H1 (cell line): ENCODE measurements around the gene SLC35A3. TPM values are rescaled to one million over a fixed set of nuclear protein-coding genes. Genes with fewer than 3 reads are reported as not detected.

Experiments
- CTCF ChIA-PET: fragments of 300-600 bp; sonication (Branson Sonifier 250); formaldehyde crosslinking; loops from one replicate; lab custom pipeline; 2021; ENCODE audit not compliant: partially characterized antibody; lab: Charles Lee
- POLR2A ChIA-PET: fragments of 300-600 bp; sonication (Branson Sonifier 250); formaldehyde crosslinking; loops from one replicate; lab custom pipeline; 2021; ENCODE audit warnings: inconsistent platforms; ENCODE audit not compliant: partially characterized antibody; lab: Charles Lee
- DNase-seq, 2 experiments: peaks; one replicate each; pipeline versions ENCODE4 v3.0.0 to v3.0.0-alpha.2; 2010 to 2022; ENCODE audit warnings: low spot score in 2 of 2, low read depth in 1 of 2, mixed read lengths in 1 of 2
- FAIRE-seq: peaks from 2 replicates; lab custom pipeline; 2011; peaks lifted over from hg19 to GRCh38; lab: Jason Lieb, UNC
- H2AFZ ChIP-seq: 2 replicates; pipeline ENCODE4 v1.8.1; 2012; ENCODE audit warnings: low read length, inconsistent platforms
- H2AK5ac ChIP-seq: 2 replicates; pipeline ENCODE4 v1.6.1; 2013; ENCODE audit warnings: low read depth, low read length
- H2BK120ac ChIP-seq: replicated peaks from 2 replicates; pipeline ENCODE3; 2013; ENCODE audit warnings: low read depth, low read length, inconsistent platforms
- H2BK12ac ChIP-seq: 2 replicates; pipeline ENCODE4 v1.6.1; 2013; ENCODE audit warnings: low read depth, low read length
- H2BK15ac ChIP-seq: 2 replicates; pipeline ENCODE4 v1.6.1; 2013; ENCODE audit warnings: low read length
- H2BK20ac ChIP-seq: 2 replicates; pipeline ENCODE4 v1.6.1; 2013; ENCODE audit warnings: low read length
- H2BK5ac ChIP-seq: 2 replicates; pipeline ENCODE4 v1.6.1; 2013; ENCODE audit warnings: low read depth, low read length
- H3K14ac ChIP-seq: 2 replicates; pipeline ENCODE4 v1.6.1; 2013; ENCODE audit warnings: inconsistent platforms; ENCODE audit not compliant: insufficient read length
- H3K18ac ChIP-seq: 2 replicates; pipeline ENCODE4 v1.6.1; 2013; ENCODE audit warnings: low read length; ENCODE audit errors: extremely low read depth
- H3K23ac ChIP-seq: 2 replicates; pipeline ENCODE4 v1.6.1; 2013; ENCODE audit warnings: inconsistent platforms; ENCODE audit not compliant: insufficient read length
- H3K23me2 ChIP-seq: 2 replicates; pipeline ENCODE4 v1.6.1; 2013; ENCODE audit warnings: low read depth, low read length
- H3K27ac ChIP-seq: 2 replicates; pipeline ENCODE4 v1.6.1; 2011; ENCODE audit warnings: low read depth, low read length, inconsistent platforms
- H3K27me3 ChIP-seq, 4 experiments: replicated peaks in 1 of 4; 1 replicate in 1 of 4; 2 replicates in 3 of 4; pipeline versions ENCODE4 v1.6.1 to v1.8.1; 2011 to 2013; ENCODE audit warnings: low read length in 3 of 4, mild to moderate bottlenecking in 3 of 4, inconsistent platforms in 2 of 4, mixed read lengths in 2 of 4, moderate library complexity in 1 of 4; ENCODE audit not compliant: control insufficient read depth in 3 of 4, insufficient read depth in 3 of 4; ENCODE audit errors: extremely low read depth in 1 of 4
- H3K36me3 ChIP-seq, 4 experiments: 2 replicates each; pipeline versions ENCODE4 v1.6.1 to v1.8.1; 2011 to 2013; ENCODE audit warnings: mild to moderate bottlenecking in 4 of 4, low read length in 3 of 4, moderate library complexity in 2 of 4, control low read depth in 1 of 4, inconsistent platforms in 1 of 4; ENCODE audit not compliant: insufficient read depth in 4 of 4, control insufficient read depth in 2 of 4
- H3K4ac ChIP-seq: replicated peaks from 2 replicates; pipeline ENCODE3; 2013; ENCODE audit warnings: low read length, low read depth, mixed read lengths, inconsistent platforms; ENCODE audit not compliant: insufficient read length
- H3K4me1 ChIP-seq, 4 experiments: replicated peaks in 1 of 4; 1 replicate in 1 of 4; 2 replicates in 3 of 4; pipeline versions ENCODE4 v1.6.1 to v1.8.1; 2011 to 2013; ENCODE audit warnings: low read length in 3 of 4, inconsistent platforms in 2 of 4, mixed read lengths in 1 of 4; ENCODE audit not compliant: insufficient read depth in 4 of 4, control insufficient read depth in 3 of 4
- H3K4me2 ChIP-seq, 2 experiments: 2 replicates each; pipeline versions ENCODE4 v1.6.1 to v1.8.1; 2011 to 2013; ENCODE audit warnings: low read depth in 2 of 2, low read length in 2 of 2, control low read depth in 1 of 2, inconsistent platforms in 1 of 2, mild to moderate bottlenecking in 1 of 2; ENCODE audit not compliant: insufficient read depth in 1 of 2
- H3K4me3 ChIP-seq, 4 experiments: fragments of 200-600, 300-600 bp in 1 of 4; sonication (generic), shearing (Covaris generic), sonication (Bioruptor Twin) in 1 of 4; 2 replicates each; pipeline versions ENCODE4 v1.5.1 to v1.8.1; 2011 to 2016; ENCODE audit warnings: low read length in 4 of 4, low read depth in 3 of 4, control low read depth in 2 of 4, inconsistent platforms in 2 of 4, mild to moderate bottlenecking in 2 of 4, mixed read lengths in 1 of 4, moderate library complexity in 1 of 4; ENCODE audit not compliant: insufficient read depth in 2 of 4; ENCODE audit errors: extremely low read depth in 1 of 4
- H3K56ac ChIP-seq: replicated peaks from 2 replicates; pipeline ENCODE3; 2013; ENCODE audit warnings: low read depth, mild to moderate bottlenecking, mixed read lengths, low read length, inconsistent platforms; ENCODE audit not compliant: insufficient read length
- H3K79me1 ChIP-seq: 2 replicates; pipeline ENCODE4 v1.6.1; 2013; ENCODE audit warnings: low read depth, low read length, control low read depth
- H3K79me2 ChIP-seq, 2 experiments: 2 replicates each; pipeline versions ENCODE4 v1.6.1 to v1.8.1; 2012 to 2013; ENCODE audit warnings: low read length in 2 of 2, mild to moderate bottlenecking in 2 of 2, inconsistent platforms in 1 of 2; ENCODE audit not compliant: insufficient read depth in 2 of 2, control insufficient read depth in 1 of 2
- H3K9ac ChIP-seq, 4 experiments: replicated peaks in 1 of 4; 1 replicate in 1 of 4; 2 replicates in 3 of 4; pipeline versions ENCODE4 v1.6.1 to v1.8.1; 2011 to 2013; ENCODE audit warnings: low read depth in 3 of 4, low read length in 3 of 4, control low read depth in 2 of 4, mild to moderate bottlenecking in 2 of 4, moderate library complexity in 2 of 4, inconsistent platforms in 1 of 4; ENCODE audit errors: extremely low read depth in 1 of 4
- H3K9me3 ChIP-seq, 2 experiments: 2 replicates each; pipeline versions ENCODE4 v1.6.1 to v1.8.1; 2012 to 2013; ENCODE audit warnings: mild to moderate bottlenecking in 2 of 2, moderate library complexity in 2 of 2, control low read depth in 1 of 2, inconsistent platforms in 1 of 2, low read depth in 1 of 2, low read length in 1 of 2, mixed read lengths in 1 of 2; ENCODE audit not compliant: insufficient read depth in 2 of 2
- H4K20me1 ChIP-seq, 2 experiments: replicated peaks in 1 of 2; 2 replicates each; pipeline versions ENCODE3 to v1.8.1; 2011 to 2013; ENCODE audit warnings: inconsistent platforms in 2 of 2, low read length in 2 of 2, mild to moderate bottlenecking in 1 of 2; ENCODE audit not compliant: insufficient read depth in 2 of 2, control insufficient read depth in 1 of 2
- H4K5ac ChIP-seq: 2 replicates; pipeline ENCODE4 v1.6.1; 2013; ENCODE audit warnings: low read length, low read depth, mixed read lengths, inconsistent platforms; ENCODE audit not compliant: insufficient read length
- H4K8ac ChIP-seq: 2 replicates; pipeline ENCODE4 v1.8.0; 2013; ENCODE audit warnings: mild to moderate bottlenecking, moderate library complexity, low read length, inconsistent platforms; ENCODE audit not compliant: insufficient read depth; ENCODE audit errors: extremely low read depth
- H4K91ac ChIP-seq: replicated peaks from 2 replicates; pipeline ENCODE3; 2013; ENCODE audit warnings: low read length, mixed read lengths, inconsistent platforms; ENCODE audit not compliant: insufficient read length
- CEBPB ChIP-seq: IDR thresholded peaks from 2 replicates; pipeline ENCODE4 v1.6.1; 2012; ENCODE audit warnings: low read depth, low read length
- POU5F1 ChIP-seq: IDR thresholded peaks from 2 replicates; pipeline ENCODE4 v1.6.1; 2011; ENCODE audit warnings: low read depth, mild to moderate bottlenecking, low read length, moderate library complexity
- SP2 ChIP-seq: IDR thresholded peaks from 2 replicates; pipeline ENCODE4 v1.6.1; 2012; ENCODE audit warnings: mild to moderate bottlenecking, low read length, inconsistent platforms
- TAF1 ChIP-seq: IDR thresholded peaks from 2 replicates; pipeline ENCODE4 v1.6.1; 2011; ENCODE audit warnings: mild to moderate bottlenecking, low read depth, low read length
- TAF7 ChIP-seq: optimal IDR thresholded peaks from 2 replicates; pipeline ENCODE3; 2011; ENCODE audit warnings: low read depth, mild to moderate bottlenecking, inconsistent platforms, low read length, moderate library complexity, borderline replicate concordance
- whole genome bisulfite sequencing, 2 experiments: shearing (Covaris generic) in 1 of 2; methylation state at CpG; one replicate each; pipeline versions ENCODE4 v1.1.6 to v1.1.7; 2013 to 2015; ENCODE audit warnings: low lambda C conversion rate in 2 of 2, mixed read lengths in 2 of 2, inconsistent platforms in 1 of 2, low coverage in 1 of 2, missing lambda C conversion rate in 1 of 2; ENCODE audit not compliant: insufficient replicate concordance in 2 of 2, insufficient coverage in 1 of 2, insufficient read length in 1 of 2; ENCODE audit errors: extremely low coverage in 1 of 2, missing lambda C conversion rate in 1 of 2; 5-methylcytosine and 5-hydroxymethylcytosine counted together
- polyA plus RNA-seq, 7 experiments: library from polyadenylated mRNA; depleted of rRNA in 3 of 7; stranded (reverse) in 5 of 7; unstranded in 2 of 7; fragments of >200 nt in 5 of 7; fragments of 200-250 nt in 2 of 7; gene quantifications; 1 replicate in 5 of 7; 2 replicates in 1 of 7; 4 replicates in 1 of 7; pipeline versions ENCODE4 v1.2.1 to v1.2.3, GENCODE V29; 2011 to 2013; ENCODE audit warnings: missing spikeins in 2 of 7, mixed read lengths in 2 of 7
- total RNA-seq: library from RNA; stranded (reverse); fragmentation: NEBNext Ultra II Directional; extraction: Animal tissue kit (Norgen Biotek cat#: 25700); gene quantifications from 2 replicates; pipeline ENCODE4 v1.2.1, GENCODE V29; 2021

SLC35A3 gene
- total and polyA plus RNA-seq, 2 of the 8 experiments (the other 6 are each of a cell fraction or from before 2014, with no cell fraction given): 3.0 to 13.8 TPM

DNA sequence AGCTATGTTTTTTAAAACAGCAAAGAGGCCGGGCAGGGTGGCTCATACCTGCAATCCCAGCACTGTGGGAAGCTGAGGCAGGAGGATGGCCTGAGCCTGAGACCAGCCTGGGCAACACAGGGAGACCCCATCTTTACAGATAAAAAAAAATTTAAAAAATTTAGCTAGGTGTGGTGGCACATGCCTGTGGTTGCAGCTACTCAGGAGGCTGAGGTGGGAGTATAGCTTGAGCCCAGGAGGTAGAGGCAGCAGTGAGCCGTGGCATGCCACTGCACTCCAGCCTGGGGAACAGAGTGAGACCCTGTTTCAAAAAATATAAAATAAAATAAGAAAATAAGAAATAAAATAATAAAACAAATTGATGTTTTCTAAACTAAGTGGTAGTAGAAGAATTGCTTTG is 8.4 kb downstream of the SLC35A3 start:
- H2BK120ac ChIP-seq: no peak overlapping the region
- H3K4me1 ChIP-seq: no peaks in the 10 kb centered on the region
- no peak overlapping the region for H2AK5ac ChIP-seq
- ChIA-PET CTCF (interaction anchor here (0.6 to 1.3 kb wide), 3 partner anchors 9 to 1162 kb away, joined by 3 to 4 read pairs (median 3); no protein-coding TSS in a partner anchor), POLR2A (no interaction called here)
- WGBS, 2 experiments: 96% methylated on average over 2 of the region's 2 CpGs; no CpG with 5 or more reads in 1 of the 2 experiments
- H2BK12ac ChIP-seq: no peak overlapping the region
- peaks cover 0 to 2% (median 0%) of the 10 kb centered on the region in 4 experiments; a peak in 1 of 8 replicates for H3K36me3 ChIP-seq
- no peak overlapping the region for H2BK20ac ChIP-seq
- peaks cover 0 to 8% of the 10 kb centered on the region in 2 experiments; a peak in 2 of 4 replicates for H3K79me2 ChIP-seq
- no peak overlapping the region for H4K91ac ChIP-seq
- no peak overlapping the region for H3K18ac ChIP-seq
- no peak overlapping the region for H3K9ac ChIP-seq
- no peaks in the 10 kb centered on the region for H3K27me3 ChIP-seq
- H3K23ac ChIP-seq: no peak overlapping the region
- no peak overlapping the region for H2BK5ac ChIP-seq
- no peak overlapping the region for H3K56ac ChIP-seq
- no peaks in the 10 kb centered on the region for H3K23me2 ChIP-seq
- no peaks in the 10 kb centered on the region for H3K79me1 ChIP-seq
- H3K4ac ChIP-seq: no peak overlapping the region
- no peak overlapping the region for H4K8ac ChIP-seq
- H4K20me1 ChIP-seq: no peaks in the 10 kb centered on the region
- H3K9me3 ChIP-seq: no peaks in the 10 kb centered on the region
- FAIRE-seq (no peak), DNase-seq (no peak)
- H3K4me3 ChIP-seq: no peak overlapping the region
- no peak overlapping the region for H4K5ac ChIP-seq
- H3K4me2 ChIP-seq: no peak overlapping the region
- no peak overlapping the region for H2AFZ ChIP-seq
- no peak overlapping the region for H2BK15ac ChIP-seq
- no peak overlapping the region for H3K14ac ChIP-seq
- H3K27ac ChIP-seq: no peak overlapping the region
- TF ChIP-seq TAF7 (no peak), SP2 (no peak), CEBPB (no peak), POU5F1 (no peak), TAF1 (no peak)
